Measurements from ENCODE around the gene PI4KA. TPM values are rescaled to one million over a fixed set of nuclear protein-coding genes. Genes with fewer than 3 reads are reported as not detected.
A peak's percentile ranks its signal among the peaks of the same experiment; 100 is the strongest.

PI4KA gene
- total and polyA plus RNA-seq, 2 of the 13 experiments (the other 11 are each of a cell fraction or from before 2014, with no cell fraction given): 27.4 to 56.4 TPM

DNA sequence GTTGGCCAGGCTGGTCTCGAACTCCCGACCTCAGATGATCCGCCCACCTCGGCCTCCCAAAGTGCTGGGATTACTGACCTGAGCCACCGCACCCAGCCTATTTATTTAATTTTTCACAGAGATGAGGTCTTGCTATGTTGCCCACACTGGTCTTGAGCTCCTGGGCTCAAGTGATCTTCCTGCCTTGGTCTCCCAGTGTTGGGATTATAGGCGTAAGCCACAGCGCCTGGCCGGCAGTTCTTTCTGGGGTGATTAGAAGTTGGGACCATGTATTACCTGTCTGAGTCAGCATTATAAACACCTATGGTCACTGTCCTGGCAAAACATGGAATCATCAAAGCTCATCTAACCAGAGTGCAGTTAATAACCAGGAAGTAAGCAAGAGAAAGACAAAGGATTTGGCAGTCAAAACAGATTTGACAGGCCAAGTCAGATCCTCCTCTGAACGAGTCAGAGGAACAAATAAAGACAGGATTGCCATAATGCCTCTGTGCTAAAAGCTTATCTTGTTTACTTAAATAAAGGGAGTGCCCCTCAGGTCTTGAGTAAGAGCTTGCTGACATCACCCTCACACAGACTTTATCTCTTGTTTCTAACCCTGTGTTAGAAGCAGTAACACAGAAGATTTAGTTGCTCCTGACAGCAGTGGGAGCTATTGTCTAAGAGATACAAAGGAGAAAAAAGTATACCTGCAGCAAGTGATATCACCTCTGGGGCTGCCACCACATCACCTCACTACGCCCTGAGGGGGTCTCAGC, 81.0 kb downstream of the PI4KA start (continued):
- no peak for TF ChIP-seq KDM5B (CRISPR knock-in tag; IDR thresholded peaks at IDR 0.05; ENCODE audit: borderline replicate concordance)
- no peak for TF ChIP-seq PLRG1 (conservative IDR thresholded peaks at IDR 0.05)
- no peak for TF ChIP-seq ARNT2 (CRISPR knock-in tag; IDR thresholded peaks at IDR 0.05; ENCODE audit: low read depth)
- no peak for TF ChIP-seq MATR3 (CRISPR knock-in tag; IDR thresholded peaks at IDR 0.05)
- TF ChIP-seq, protein P1, sequence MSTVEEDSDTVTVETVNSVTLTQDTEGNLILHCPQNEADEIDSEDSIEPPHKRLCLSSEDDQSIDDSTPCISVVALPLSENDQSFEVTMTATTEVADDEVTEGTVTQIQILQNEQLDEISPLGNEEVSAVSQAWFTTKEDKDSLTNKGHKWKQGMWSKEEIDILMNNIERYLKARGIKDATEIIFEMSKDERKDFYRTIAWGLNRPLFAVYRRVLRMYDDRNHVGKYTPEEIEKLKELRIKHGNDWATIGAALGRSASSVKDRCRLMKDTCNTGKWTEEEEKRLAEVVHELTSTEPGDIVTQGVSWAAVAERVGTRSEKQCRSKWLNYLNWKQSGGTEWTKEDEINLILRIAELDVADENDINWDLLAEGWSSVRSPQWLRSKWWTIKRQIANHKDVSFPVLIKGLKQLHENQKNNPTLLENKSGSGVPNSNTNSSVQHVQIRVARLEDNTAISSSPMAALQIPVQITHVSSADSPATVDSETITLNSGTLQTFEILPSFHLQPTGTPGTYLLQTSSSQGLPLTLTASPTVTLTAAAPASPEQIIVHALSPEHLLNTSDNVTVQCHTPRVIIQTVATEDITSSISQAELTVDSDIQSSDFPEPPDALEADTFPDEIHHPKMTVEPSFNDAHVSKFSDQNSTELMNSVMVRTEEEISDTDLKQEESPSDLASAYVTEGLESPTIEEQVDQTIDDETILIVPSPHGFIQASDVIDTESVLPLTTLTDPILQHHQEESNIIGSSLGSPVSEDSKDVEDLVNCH (CRISPR knock-in tag; IDR thresholded peaks at IDR 0.05): no peak
- TF ChIP-seq PHB2 (IDR thresholded peaks at IDR 0.05; ENCODE audit: partially characterized antibody): no peak
- no peak for TF ChIP-seq ZNF225 (CRISPR knock-in tag; IDR thresholded peaks at IDR 0.05)
- TF ChIP-seq ZNF296 (CRISPR knock-in tag; conservative IDR thresholded peaks at IDR 0.05): no peak
- TF ChIP-seq KDM1A (CRISPR knock-in tag; IDR thresholded peaks at IDR 0.05): no peak
- no peak for TF ChIP-seq ZBTB8A (CRISPR knock-in tag; IDR thresholded peaks at IDR 0.05; ENCODE audit: borderline replicate concordance, low read depth)
- TF ChIP-seq FOXC1 (CRISPR knock-in tag; IDR thresholded peaks at IDR 0.05; ENCODE audit: borderline replicate concordance): peak; percentile 32; the same call in 1 of the 2 replicates
- TF ChIP-seq, protein P2, sequence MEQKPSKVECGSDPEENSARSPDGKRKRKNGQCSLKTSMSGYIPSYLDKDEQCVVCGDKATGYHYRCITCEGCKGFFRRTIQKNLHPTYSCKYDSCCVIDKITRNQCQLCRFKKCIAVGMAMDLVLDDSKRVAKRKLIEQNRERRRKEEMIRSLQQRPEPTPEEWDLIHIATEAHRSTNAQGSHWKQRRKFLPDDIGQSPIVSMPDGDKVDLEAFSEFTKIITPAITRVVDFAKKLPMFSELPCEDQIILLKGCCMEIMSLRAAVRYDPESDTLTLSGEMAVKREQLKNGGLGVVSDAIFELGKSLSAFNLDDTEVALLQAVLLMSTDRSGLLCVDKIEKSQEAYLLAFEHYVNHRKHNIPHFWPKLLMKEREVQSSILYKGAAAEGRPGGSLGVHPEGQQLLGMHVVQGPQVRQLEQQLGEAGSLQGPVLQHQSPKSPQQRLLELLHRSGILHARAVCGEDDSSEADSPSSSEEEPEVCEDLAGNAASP (CRISPR knock-in tag; IDR thresholded peaks at IDR 0.05; ENCODE audit: borderline replicate concordance): peak; percentile 92
- TF ChIP-seq, protein P3, sequence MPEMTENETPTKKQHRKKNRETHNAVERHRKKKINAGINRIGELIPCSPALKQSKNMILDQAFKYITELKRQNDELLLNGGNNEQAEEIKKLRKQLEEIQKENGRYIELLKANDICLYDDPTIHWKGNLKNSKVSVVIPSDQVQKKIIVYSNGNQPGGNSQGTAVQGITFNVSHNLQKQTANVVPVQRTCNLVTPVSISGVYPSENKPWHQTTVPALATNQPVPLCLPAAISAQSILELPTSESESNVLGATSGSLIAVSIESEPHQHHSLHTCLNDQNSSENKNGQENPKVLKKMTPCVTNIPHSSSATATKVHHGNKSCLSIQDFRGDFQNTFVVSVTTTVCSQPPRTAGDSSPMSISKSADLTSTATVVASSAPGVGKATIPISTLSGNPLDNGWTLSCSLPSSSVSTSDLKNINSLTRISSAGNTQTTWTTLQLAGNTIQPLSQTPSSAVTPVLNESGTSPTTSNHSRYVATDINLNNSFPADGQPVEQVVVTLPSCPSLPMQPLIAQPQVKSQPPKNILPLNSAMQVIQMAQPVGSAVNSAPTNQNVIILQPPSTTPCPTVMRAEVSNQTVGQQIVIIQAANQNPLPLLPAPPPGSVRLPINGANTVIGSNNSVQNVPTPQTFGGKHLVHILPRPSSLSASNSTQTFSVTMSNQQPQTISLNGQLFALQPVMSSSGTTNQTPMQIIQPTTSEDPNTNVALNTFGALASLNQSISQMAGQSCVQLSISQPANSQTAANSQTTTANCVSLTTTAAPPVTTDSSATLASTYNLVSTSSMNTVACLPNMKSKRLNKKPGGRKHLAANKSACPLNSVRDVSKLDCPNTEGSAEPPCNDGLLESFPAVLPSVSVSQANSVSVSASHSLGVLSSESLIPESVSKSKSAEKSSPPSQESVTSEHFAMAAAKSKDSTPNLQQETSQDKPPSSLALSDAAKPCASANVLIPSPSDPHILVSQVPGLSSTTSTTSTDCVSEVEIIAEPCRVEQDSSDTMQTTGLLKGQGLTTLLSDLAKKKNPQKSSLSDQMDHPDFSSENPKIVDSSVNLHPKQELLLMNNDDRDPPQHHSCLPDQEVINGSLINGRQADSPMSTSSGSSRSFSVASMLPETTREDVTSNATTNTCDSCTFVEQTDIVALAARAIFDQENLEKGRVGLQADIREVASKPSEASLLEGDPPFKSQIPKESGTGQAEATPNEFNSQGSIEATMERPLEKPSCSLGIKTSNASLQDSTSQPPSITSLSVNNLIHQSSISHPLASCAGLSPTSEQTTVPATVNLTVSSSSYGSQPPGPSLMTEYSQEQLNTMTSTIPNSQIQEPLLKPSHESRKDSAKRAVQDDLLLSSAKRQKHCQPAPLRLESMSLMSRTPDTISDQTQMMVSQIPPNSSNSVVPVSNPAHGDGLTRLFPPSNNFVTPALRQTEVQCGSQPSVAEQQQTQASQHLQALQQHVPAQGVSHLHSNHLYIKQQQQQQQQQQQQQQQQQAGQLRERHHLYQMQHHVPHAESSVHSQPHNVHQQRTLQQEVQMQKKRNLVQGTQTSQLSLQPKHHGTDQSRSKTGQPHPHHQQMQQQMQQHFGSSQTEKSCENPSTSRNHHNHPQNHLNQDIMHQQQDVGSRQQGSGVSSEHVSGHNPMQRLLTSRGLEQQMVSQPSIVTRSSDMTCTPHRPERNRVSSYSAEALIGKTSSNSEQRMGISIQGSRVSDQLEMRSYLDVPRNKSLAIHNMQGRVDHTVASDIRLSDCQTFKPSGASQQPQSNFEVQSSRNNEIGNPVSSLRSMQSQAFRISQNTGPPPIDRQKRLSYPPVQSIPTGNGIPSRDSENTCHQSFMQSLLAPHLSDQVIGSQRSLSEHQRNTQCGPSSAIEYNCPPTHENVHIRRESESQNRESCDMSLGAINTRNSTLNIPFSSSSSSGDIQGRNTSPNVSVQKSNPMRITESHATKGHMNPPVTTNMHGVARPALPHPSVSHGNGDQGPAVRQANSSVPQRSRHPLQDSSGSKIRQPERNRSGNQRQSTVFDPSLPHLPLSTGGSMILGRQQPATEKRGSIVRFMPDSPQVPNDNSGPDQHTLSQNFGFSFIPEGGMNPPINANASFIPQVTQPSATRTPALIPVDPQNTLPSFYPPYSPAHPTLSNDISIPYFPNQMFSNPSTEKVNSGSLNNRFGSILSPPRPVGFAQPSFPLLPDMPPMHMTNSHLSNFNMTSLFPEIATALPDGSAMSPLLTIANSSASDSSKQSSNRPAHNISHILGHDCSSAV (CRISPR knock-in tag; IDR thresholded peaks at IDR 0.05; ENCODE audit: borderline replicate concordance): no peak
- TF ChIP-seq ZNF33B (CRISPR knock-in tag; IDR thresholded peaks at IDR 0.05): no peak
- TF ChIP-seq PHF21A (CRISPR knock-in tag; IDR thresholded peaks at IDR 0.05): peak; percentile 88

All from HepG2 (cell line).